Nucleus accumbens (tissue), 56 donors: ENCODE measurements around the gene CTSH.
"Not testable (repeated sequence)": the region's sequence is repeated elsewhere in the genome, so short reads cannot be mapped to it uniquely, and the experiment has no call there.

Experiments
- DNase-seq, 56 donors: peaks; one replicate each; lab custom pipeline; 2025; lab: John Stamatoyannopoulos, UW

CTSH gene

GRCh38 chr15:78900819-78901533 lies 43.9 kb downstream of the CTSH start:
- DNase-seq = not testable (repeated sequence)

GRCh38 chr15:78898540-78898939 lies 46.3 kb downstream of the CTSH start:
- DNase-seq = no peak

GRCh38 chr15:78895471-78895870 lies 49.4 kb downstream of the CTSH start:
- DNase-seq = no peak

GRCh38 chr15:78893538-78893937 lies 51.3 kb downstream of the CTSH start:
- DNase-seq = no peak

- no peak for DNase-seq
Observed at GRCh38 chr15:78889000-78889399, 55.8 kb downstream of the CTSH start.

- no peak for DNase-seq
Observed at GRCh38 chr15:78881681-78882080, 63.2 kb downstream of the CTSH start.

- DNase-seq = no peak
Observed at GRCh38 chr15:78880813-78881212, 64.0 kb downstream of the CTSH start.

GRCh38 chr15:78880242-78880533 lies 64.7 kb downstream of the CTSH start:
- DNase-seq = no peak

GRCh38 chr15:78879517-78880241 lies 65.2 kb downstream of the CTSH start:
- no peak for DNase-seq

- no peak for DNase-seq
Observed at GRCh38 chr15:78878356-78878755, 66.5 kb downstream of the CTSH start.

- not testable (repeated sequence) for DNase-seq
Observed at GRCh38 chr15:78876954-78877353, 67.9 kb downstream of the CTSH start.

GRCh38 chr15:78875107-78875914 lies 69.5 kb downstream of the CTSH start:
- DNase-seq = no peak

- DNase-seq = peak in 1 of 56 donors; percentile 29
Observed at GRCh38 chr15:78873793-78874765, 70.8 kb downstream of the CTSH start.

- DNase-seq = peak in 53 of 56 donors; percentile 44 to 95 (median 77)
Observed at GRCh38 chr15:78872972-78873792, 71.7 kb downstream of the CTSH start.

GRCh38 chr15:78872155-78872971 lies 72.5 kb downstream of the CTSH start, which contains the start of gene MORF4L1:
TSS of gene MORF4L1 (plus strand) at chr15:78872890. CDS start at chr15:78873018, 128 bp downstream.
- peak; percentile 68 to 98 (median 96) for DNase-seq

- DNase-seq = not testable (repeated sequence)
Observed at GRCh38 chr15:78871483-78872127, 73.2 kb downstream of the CTSH start.
